K562 (cell line): ENCODE results near the gene LRFN2. TPM values are rescaled to one million over a fixed set of nuclear protein-coding genes. Genes with fewer than 3 reads are reported as not detected.

Experiments
- ATAC-seq: fragments of 200-7000 bp; cut with Tn5 transposase; 3 replicates; pipeline ENCODE4 v1.9.1; 2020; ENCODE audit warnings: moderate library complexity
- BruUV-seq: library from RNA; stranded (reverse); fragments of 400-500 nt; replicated peaks from 2 replicates; lab custom pipeline; 2021; lab: Mats Ljungman, UMichigan
- CTCF ChIA-PET: fragments of 300-600 bp; formaldehyde crosslinking; extraction: SDS; loops from one replicate; lab custom pipeline; 2021; ENCODE audit warnings: low intra/inter-chr PET ratio; lab: Yijun Ruan, JAX
- POLR2A ChIA-PET: fragments of 300-600, 350-650 bp; sonication (Branson Sonifier 250); formaldehyde crosslinking; extraction: SDS; loops from one replicate; lab custom pipeline; 2021; ENCODE audit warnings: antibody characterized with exemption, inconsistent platforms; lab: Yijun Ruan, JAX
- DNase-seq, 4 experiments: peaks; one replicate each; pipeline versions ENCODE4 v3.0.0 to v3.0.0-alpha.2; 2011 to 2018; ENCODE audit warnings: low spot score in 3 of 4, mixed read lengths in 3 of 4; ENCODE audit errors: extremely low read depth in 1 of 4
- FAIRE-seq: peaks from 2 replicates; lab custom pipeline; 2011; peaks lifted over from hg19 to GRCh38; lab: Jason Lieb, UNC
- H2AFZ ChIP-seq: 2 replicates; pipeline ENCODE4 v1.6.0; 2011; ENCODE audit warnings: low read depth, low read length, control low read depth, inconsistent platforms
- H3K27ac ChIP-seq: fragments of 200-600 bp; 3 replicates; pipeline ENCODE4 v1.8.0; 2011; ENCODE audit warnings: low read depth, mild to moderate bottlenecking, control low read depth, inconsistent platforms, low read length, moderate library complexity, mixed read lengths; ENCODE audit errors: extremely low read depth
- H3K27me3 ChIP-seq, 2 experiments: fragments of 300-600 bp in 1 of 2; 2 replicates in 1 of 2; 3 replicates in 1 of 2; pipeline versions ENCODE4 v1.6.0 to v1.8.0; 2011; ENCODE audit warnings: inconsistent platforms in 2 of 2, low read length in 2 of 2, mild to moderate bottlenecking in 1 of 2, mixed read lengths in 1 of 2, moderate library complexity in 1 of 2; ENCODE audit not compliant: control insufficient read depth in 2 of 2, insufficient read depth in 2 of 2
- H3K36me3 ChIP-seq: fragments of 300-600 bp; 3 replicates; pipeline ENCODE4 v1.8.0; 2011; ENCODE audit warnings: mild to moderate bottlenecking, low read length, inconsistent platforms; ENCODE audit not compliant: control insufficient read depth, insufficient read depth
- H3K4me1 ChIP-seq, 2 experiments: fragments of 200-600 bp in 1 of 2; replicated peaks in 1 of 2; 2 replicates in 1 of 2; 3 replicates in 1 of 2; pipeline versions ENCODE4 v1.5.1 to v1.8.0; 2011; ENCODE audit warnings: inconsistent platforms in 2 of 2, low read length in 2 of 2, mild to moderate bottlenecking in 1 of 2, mixed read lengths in 1 of 2, moderate library complexity in 1 of 2; ENCODE audit not compliant: control insufficient read depth in 2 of 2, insufficient read depth in 2 of 2
- H3K4me2 ChIP-seq: 2 replicates; pipeline ENCODE4 v1.6.1; 2011; ENCODE audit warnings: low read length, control low read depth, inconsistent platforms, mixed read lengths; ENCODE audit not compliant: insufficient read depth
- H3K4me3 ChIP-seq: fragments of 200-600 bp; sonication (generic), shearing (Covaris generic); 2 replicates; pipeline ENCODE4 v1.5.1; 2016; ENCODE audit warnings: control low read depth, inconsistent platforms
- H3K79me2 ChIP-seq: fragments of 200-600 bp; 3 replicates; pipeline ENCODE4 v1.8.0; 2011; ENCODE audit warnings: low read length, inconsistent platforms; ENCODE audit not compliant: control insufficient read depth, insufficient read depth
- H3K9ac ChIP-seq, 2 experiments: 2 replicates each; pipeline versions ENCODE4 v1.6.0 to v1.6.1; 2011; ENCODE audit warnings: low read depth in 2 of 2, low read length in 2 of 2, control low read depth in 1 of 2, inconsistent platforms in 1 of 2, mild to moderate bottlenecking in 1 of 2, mixed read lengths in 1 of 2; ENCODE audit not compliant: insufficient read depth in 1 of 2
- H3K9me1 ChIP-seq: one replicate; pipeline ENCODE4 v1.6.0; 2011; ENCODE audit warnings: inconsistent platforms, mild to moderate bottlenecking, low read length, moderate library complexity; ENCODE audit not compliant: control insufficient read depth, insufficient read depth
- H3K9me3 ChIP-seq: replicated peaks from 2 replicates; pipeline ENCODE4 v1.5.1; 2011; ENCODE audit warnings: low read depth, low read length, inconsistent platforms; ENCODE audit not compliant: control insufficient read depth, insufficient read depth
- H4K20me1 ChIP-seq: replicated peaks from 2 replicates; pipeline ENCODE4 v1.6.1; 2011; ENCODE audit warnings: low read length, inconsistent platforms, mixed read lengths; ENCODE audit not compliant: control insufficient read depth, insufficient read depth
- CTCFL ChIP-seq: IDR thresholded peaks from 2 replicates; pipeline ENCODE4 v1.6.1; 2011; ENCODE audit warnings: borderline replicate concordance, low read depth, mild to moderate bottlenecking, moderate library complexity, low read length; ENCODE audit not compliant: insufficient read depth, poor library complexity, severe bottlenecking
- HCFC1 ChIP-seq: IDR thresholded peaks from 2 replicates; pipeline ENCODE4 v1.6.1; 2012; ENCODE audit warnings: low read depth, low read length, improper control_type of control experiment
- SMARCA4 ChIP-seq: fragments of 450-650 bp; IDR thresholded peaks from 2 replicates; pipeline ENCODE4 v1.6.1; 2016
- STAT5A ChIP-seq: IDR thresholded peaks from 2 replicates; pipeline ENCODE4 v1.6.1; 2012; ENCODE audit warnings: low read length, inconsistent platforms, borderline replicate concordance
- WGBS: fragments of 100-300 bp; shearing (Covaris generic); methylation state at CpG from one replicate; pipeline ENCODE4 v1.1.6; 2016; ENCODE audit warnings: low coverage, mixed read lengths; ENCODE audit not compliant: insufficient coverage; ENCODE audit errors: missing lambda C conversion rate; 5-methylcytosine and 5-hydroxymethylcytosine counted together
- in situ Hi-C: fragments of 300-500 bp; cut with MboI; formaldehyde crosslinking; loops from 4 replicates; pipeline ENCODE4 v1.15.0; 2018; ENCODE audit warnings: inconsistent platforms, mixed read lengths
- intact Hi-C: fragments of 100-400 bp; cut with micrococcal nuclease; formaldehyde crosslinking; loops from 2 replicates; pipeline ENCODE4 v1.14.2; 2022
- polyA plus RNA-seq, 8 experiments: library from polyadenylated mRNA; depleted of rRNA in 4 of 8; stranded (reverse) in 5 of 8; unstranded in 3 of 8; fragments of >200 nt; fragmentation: Nextera tagmentation in 2 of 8; fragmentation: Illumina TruSeq in 1 of 8; extraction: Ambion mirVana in 2 of 8; extraction: Trizol in 1 of 8; gene quantifications; 2 replicates each; pipeline versions ENCODE4 v1.2.1 to v1.2.3, GENCODE V29; 2011 to 2014; ENCODE audit warnings: inconsistent platforms in 1 of 8, missing spikeins in 1 of 8
- total RNA-seq, 7 experiments: library from RNA; depleted of rRNA in 6 of 7; stranded (reverse); fragments of >200 nt in 6 of 7; fragmentation: Illumina TruSeq in 2 of 7; extraction: Trizol in 2 of 7; gene quantifications; 2 replicates each; pipeline versions ENCODE4 v1.2.1 to v1.2.3, GENCODE V29; 2011 to 2021; ENCODE audit warnings: low replicate concordance in 1 of 7

Gene LRFN2
- total and polyA plus RNA-seq, 9 of the 15 experiments (the other 6 are each of a cell fraction or from before 2014, with no cell fraction given) = not detected

DNA sequence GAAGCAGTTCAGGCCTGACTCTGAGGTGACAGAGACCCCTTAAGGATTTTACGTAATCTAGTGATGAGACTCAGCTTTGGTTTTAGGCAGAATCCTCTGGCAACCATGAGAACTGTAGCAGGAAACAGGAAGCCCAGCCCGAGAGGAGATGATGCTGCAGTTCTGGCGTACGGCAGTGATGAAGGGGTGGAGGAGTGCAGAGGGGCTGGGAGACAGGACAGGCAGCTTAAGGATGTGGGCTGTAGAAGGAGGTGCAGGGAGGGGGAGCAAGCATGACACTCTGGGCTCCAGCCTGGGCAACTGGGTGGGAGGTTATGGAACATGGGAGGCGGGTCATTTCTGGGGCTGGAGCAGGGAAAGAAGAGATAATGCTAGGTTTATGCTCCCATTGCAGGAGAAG, 67.1 kb downstream of the LRFN2 start (continued):
- TF ChIP-seq CTCFL = no peak

- Histone ChIP-seq H3K79me2 (no peaks in the 10 kb centered on the region), H2AFZ (no peak overlapping the region), H3K9me1 (no peaks in the 10 kb centered on the region), H3K9me3 (no peaks in the 10 kb centered on the region), H3K4me3 (no peak overlapping the region), H3K27me3 (peaks cover 0 to 14% of the 10 kb centered on the region in 2 experiments; a peak in 2 of 5 replicates), H3K4me1 (no peaks in the 10 kb centered on the region), H3K9ac (no peak overlapping the region), H4K20me1 (no peaks in the 10 kb centered on the region; the same call in 1 of the 2 replicates), H3K36me3 (no peaks in the 10 kb centered on the region), H3K4me2 (no peak overlapping the region), H3K27ac (no peak overlapping the region)
- DNase-seq (no peak), FAIRE-seq (no peak), ATAC-seq (no peak)
- CTCF ChIA-PET = no interaction called here
- TF ChIP-seq SMARCA4 (no peak), HCFC1 (no peak), STAT5A (no peak)
- intact Hi-C loops (no loop called here), in situ Hi-C loops (no loop called here)
- POLR2A ChIA-PET = interaction anchor here (1.5 kb wide), 1 partner anchor 14 kb away, joined by 3 read pairs; no protein-coding TSS in a partner anchor
- no TSS peak for BruUV-seq
- 0% methylated on average over 5 of the region's 5 CpGs for WGBS
Measured at GRCh38 chr6:40517654-40518053, 69.5 kb downstream of the LRFN2 start.
